Lower leg skin (tissue), 3 donors: ENCODE measurements around the gene OSBP2.

Experiments
- CTCF ChIP-seq, 3 donors: fragments of 450-650 bp; IDR thresholded peaks; one replicate each; pipeline ENCODE4 v1.5.1; 2016; ENCODE audit warnings: antibody characterized with exemption in 3 of 3, mild to moderate bottlenecking in 3 of 3, moderate library complexity in 2 of 3
- POLR2A ChIP-seq, 2 donors: fragments of 450-650 bp; IDR thresholded peaks; one replicate each; pipeline ENCODE4 v1.6.1; 2016 to 2017; ENCODE audit warnings: antibody characterized with exemption in 2 of 2, mild to moderate bottlenecking in 1 of 2, moderate library complexity in 1 of 2

DNA sequence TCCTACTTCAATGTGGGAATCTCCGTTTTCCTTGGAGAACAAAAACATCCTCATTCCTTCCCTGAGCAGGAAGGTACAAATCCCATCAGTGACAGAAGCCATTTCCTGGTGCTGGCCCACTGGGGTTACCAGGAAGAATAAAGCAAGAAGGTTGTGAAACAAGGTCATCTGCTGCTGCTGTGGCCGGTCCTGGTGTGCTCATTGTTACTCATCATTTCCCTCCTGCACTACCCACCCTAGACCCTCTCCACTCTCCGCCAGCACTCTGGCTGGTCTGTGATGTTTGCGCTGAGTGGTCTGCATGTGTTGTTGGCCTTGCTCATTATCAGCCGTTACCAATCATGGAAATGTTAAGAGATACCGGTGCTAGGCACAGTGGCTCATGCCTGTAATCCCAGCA is 37.0 kb downstream of the OSBP2 start:
- TF ChIP-seq CTCF (IDR thresholded peaks at IDR 0.05) (no peak), POLR2A (IDR thresholded peaks at IDR 0.05) (no peak)
